Measurements from ENCODE around the gene ASS1. TPM values are rescaled to one million over a fixed set of nuclear protein-coding genes. Genes with fewer than 3 reads are reported as not detected.

The ASS1 gene
- polyA plus RNA-seq, 5 donors, result 12.2 to 33.2 (median 22.0) TPM

DNA sequence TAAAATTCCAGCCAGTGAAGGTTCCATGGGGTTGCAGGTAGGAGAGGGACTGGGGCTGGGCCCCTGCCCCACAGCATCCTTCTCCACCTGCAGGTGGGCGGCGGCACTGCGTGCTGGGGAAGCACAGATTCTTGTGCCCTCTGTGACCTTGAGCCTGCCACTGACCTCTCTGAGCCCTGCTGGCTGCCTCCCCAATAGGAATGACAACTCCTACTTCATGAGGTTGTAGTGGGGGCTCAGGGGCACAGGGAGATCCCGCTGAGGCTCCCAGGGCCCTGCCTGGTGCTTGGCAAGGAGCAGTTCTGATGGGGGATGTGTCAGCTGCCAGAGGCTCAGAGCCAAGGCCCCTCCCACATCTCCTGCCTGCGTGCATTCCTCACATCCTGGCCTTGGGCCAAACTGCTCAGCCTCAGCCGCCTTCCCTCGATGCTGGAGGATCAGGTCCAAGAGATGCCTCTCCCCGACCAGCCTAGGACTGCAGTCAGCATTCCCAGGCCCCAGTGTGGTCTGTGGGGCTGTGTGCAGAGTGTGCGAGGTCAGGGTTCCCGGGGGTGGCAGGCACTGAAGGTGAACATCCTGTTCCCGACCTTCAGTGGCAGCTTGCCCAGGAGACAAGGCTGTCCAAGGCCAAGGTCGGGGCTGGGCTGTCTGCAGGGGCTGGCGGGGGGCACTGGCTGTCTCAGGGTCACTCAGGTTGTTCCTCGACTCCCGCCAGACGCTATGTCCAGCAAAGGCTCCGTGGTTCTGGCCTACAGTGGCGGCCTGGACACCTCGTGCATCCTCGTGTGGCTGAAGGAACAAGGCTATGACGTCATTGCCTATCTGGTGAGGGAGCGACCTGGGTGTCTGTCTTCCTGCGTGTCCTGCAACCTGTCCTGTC, 7.0 kb downstream of the ASS1 start:
- peak; percentile 87 for DNase-seq

- DNase-seq, result no peak
These were observed 8.1 kb downstream of the ASS1 start for GRCh38 chr9:130452835-130453234.

DNA sequence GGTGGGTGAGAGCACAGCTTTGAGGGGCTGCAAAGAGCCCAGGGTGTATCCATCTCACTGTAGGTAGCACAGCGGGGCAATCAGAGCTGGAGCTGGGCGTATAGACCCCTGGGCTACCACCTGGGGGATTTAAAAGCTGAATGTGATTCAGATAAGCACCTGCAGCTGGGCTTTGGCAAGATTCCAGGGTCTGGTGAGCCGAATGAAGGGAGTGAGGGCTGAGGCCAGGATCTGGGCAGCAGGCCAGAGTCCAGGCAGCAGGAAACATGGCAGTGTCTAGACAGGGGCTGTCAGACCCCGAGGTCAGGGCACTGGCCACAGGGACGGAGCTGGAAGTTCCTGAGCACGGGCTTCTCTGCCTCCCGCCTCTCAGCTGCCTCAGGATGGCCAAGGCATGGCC, 8.7 kb downstream of the ASS1 start:
- peak; percentile 38 to 39 for DNase-seq

DNA sequence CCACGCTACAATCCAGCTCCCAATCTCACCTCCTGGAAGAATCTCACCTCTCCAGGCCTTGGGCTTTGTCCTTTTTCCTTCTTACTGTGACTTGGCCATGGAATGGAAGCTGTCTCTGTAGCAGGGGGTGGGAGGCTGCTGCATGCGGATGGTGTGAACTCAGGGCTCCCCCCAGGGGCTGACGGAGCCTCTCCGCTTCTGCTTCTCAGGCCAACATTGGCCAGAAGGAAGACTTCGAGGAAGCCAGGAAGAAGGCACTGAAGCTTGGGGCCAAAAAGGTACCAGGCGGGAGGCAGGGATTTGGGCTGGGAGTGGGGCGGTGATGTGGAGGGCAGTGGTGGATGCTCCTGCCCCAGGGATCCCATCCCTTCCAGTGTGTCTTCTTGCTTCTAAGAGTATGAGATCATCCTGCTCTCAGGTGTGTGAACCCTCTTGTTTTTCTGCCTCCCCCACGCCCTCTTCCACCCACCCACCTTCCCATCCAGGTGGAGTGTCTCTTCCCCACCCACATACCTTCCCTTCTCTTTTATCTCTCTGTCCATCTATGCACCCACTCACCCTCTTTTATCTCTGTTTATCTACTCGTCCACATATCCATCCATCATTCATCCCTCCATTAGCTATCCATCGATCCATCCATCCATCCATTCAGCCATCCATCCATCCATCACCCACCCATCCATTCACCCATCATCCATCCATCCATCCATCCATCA, 9.5 kb downstream of the ASS1 start:
- DNase-seq, result no peak

DNA sequence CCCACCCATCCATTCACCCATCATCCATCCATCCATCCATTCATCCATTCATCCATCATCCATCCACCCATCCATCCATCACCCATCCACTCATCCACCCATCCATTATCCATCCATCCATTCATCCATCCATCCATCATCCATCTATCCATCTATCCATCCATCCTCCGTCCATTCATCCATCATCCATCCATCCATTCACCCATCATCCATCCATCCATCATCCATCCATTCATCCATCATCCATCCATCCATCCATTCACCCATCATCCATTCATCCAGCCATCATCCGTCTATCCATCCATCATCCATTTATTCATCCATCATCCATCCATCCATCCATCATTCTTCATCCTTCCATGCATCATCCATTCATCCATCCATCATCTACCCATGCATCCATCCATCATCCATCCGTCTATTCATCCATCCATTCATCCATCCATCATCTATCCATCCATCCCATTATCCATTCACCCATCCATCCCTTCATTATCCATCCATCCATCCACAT, 10.1 kb downstream of the ASS1 start:
- DNase-seq, result no peak

- DNase-seq, result no peak
These were observed 13.5 kb downstream of the ASS1 start for GRCh38 chr9:130458027-130458803.

- DNase-seq, result no peak
These were observed 14.0 kb downstream of the ASS1 start for GRCh38 chr9:130458804-130459067.

- DNase-seq, result no peak
These were observed 14.4 kb downstream of the ASS1 start for GRCh38 chr9:130459151-130459550.

DNA sequence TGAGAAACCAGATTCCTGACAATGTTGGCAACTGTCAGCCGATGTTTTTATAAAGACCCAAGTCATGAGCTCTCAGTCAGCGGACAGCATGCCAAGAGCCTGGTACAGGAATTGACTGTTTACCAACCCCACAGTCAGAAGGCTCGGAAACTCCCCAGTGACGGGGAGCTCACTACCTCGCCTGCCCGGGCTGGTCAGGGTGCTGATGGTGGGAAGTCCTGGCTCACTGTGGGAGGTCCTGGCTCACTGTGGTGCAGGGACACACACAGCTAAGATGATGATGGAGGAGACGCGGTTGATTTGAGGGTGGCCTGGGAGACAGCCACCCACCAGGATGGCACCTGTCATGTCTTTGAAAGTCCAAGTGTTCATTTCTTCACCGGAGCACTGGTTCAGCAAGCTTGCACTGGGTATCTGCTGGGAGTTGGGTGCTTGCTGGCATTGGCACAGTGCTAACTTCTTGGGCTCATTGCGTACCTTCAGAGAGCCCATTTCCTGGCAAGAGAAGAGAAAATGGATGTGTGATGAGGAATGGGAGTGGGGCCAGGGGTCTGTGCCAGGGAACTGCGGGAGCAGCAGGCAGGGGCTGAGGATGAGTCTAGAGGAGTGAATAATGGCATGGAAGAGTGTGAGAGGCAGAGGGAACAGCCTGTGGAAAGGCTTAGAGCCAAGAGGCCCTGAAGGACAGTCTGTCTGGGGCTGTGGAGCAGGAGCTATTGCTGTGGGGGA, 15.3 kb downstream of the ASS1 start:
- DNase-seq, result no peak

DNA sequence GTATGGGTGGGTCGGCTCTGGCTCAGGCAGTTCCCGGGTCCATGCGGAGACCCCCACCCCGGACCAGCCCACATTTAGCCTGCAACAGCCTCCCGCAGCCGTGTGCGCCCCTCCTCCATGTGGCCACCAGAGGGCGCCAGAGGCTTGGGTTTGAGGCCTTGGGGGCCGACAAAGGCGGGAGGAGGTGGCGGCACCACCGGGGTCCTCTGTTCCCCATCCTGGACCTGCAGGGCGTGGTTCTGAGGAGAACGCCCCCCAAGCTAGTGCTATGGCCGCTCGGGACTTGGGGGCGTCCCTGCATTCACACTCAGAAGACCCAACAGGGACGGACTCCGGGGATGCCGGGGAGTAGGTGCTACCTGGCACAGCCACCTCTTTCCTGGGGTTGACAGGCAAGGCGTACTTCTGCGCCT, 16.5 kb downstream of the ASS1 start:
- peak in 1 of 2 donors; percentile 44 for DNase-seq

DNA sequence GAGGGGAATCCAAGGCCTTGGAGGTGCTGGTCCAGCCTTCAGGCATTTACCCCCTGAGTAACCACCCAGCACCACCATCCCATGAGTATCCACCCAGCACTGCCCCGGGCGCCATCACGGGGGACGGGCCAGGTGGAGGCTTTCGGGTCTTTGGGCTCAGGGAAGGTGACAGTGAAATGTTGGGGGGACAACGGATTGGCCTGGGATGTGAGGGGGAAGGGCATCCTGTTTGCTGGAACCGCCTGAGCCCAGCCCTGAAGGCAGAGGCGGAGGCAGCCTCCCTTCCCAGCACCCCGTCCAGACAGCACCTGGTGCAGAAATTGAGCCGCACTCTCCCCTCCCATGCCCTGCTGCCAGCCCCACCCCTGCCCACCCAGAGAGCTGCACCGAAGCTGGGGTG, 17.0 kb downstream of the ASS1 start:
- no peak for DNase-seq

DNA sequence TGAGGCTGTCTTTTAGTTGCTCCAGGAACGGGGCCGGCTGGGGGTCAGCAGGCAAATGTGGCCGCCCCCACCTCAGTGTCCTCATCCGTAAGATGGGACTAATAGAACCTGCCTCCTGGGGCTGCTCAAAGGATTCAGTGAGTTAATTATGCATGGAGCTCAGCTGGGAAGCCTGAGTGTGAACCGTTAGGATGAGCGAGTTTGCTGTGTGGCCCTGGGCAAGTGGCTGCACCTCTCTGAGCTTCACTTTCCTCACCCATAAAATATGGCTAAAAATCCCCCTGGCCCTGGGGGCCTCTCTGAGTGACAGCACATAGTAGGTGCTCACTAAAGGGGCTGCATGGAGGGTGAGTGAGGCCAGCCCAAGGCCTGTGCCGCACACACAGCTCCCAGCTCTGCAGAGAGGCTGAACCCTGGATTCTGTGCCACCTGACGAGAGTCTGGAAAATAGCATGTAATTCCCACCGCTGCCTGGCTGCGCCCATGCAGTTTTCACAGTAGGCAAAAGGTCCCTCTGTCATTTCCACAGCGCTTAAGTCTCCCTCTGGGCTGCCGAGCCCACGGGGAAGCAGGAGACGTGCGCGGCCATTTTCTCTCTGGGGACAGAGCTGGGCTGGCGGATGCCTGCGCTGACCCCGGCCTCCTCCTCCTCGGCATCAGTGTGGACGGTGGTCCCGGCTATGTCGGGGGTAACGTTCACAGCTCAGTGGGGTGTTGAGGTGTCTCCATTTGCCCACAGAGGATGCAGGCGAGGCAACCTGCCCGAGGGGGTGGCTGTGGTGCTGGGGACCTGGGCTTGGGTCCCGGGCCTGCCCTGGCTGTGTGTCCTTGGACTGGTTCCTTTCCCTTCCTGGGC, 18.2 kb downstream of the ASS1 start:
- no peak for DNase-seq

DNA sequence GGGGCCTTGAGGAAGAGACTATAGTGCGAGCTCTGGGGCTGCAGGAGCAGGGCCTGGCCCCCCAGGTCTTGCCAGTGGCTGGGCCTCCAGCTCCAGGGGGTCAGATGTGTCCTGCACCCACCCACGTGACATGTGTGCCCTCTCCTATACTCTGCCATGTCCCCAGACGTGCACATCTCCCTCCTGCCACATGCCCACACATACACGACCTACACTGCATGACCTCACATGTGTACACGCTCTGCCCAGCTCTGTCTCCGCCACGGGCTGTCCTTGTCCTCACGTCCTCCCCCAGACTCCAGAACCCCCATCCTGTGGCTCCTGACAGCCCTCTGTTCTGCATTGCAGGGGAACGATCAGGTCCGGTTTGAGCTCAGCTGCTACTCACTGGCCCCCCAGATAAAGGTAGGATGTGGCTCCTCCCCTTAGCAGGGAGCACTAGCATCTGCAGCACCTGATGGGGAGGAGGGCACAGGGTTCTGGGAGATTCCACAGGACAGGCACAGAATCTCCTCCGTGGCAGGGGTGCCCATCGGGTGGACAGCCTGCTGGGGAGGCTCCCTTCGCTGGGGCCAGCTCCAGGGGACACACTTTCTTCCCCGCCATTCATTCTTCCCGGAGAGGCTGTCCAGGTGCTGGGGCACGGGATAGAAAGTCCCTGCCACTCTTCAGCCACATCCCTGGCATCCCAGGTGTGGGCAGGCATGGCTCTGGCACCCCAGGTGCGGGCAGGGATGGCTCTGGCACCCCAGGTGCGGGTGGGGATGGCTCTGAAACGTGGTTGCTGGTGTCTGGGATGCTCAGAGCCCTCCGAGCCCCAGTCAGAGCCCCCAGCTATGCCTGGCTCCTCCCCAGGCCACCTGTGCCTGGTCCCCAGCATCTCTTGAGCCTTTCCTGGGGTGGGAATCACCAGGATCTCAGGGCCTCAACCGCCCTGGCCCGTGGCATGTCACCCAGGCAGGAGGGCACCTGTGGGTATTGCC, 19.3 kb downstream of the ASS1 start:
- DNase-seq, result no peak

DNA sequence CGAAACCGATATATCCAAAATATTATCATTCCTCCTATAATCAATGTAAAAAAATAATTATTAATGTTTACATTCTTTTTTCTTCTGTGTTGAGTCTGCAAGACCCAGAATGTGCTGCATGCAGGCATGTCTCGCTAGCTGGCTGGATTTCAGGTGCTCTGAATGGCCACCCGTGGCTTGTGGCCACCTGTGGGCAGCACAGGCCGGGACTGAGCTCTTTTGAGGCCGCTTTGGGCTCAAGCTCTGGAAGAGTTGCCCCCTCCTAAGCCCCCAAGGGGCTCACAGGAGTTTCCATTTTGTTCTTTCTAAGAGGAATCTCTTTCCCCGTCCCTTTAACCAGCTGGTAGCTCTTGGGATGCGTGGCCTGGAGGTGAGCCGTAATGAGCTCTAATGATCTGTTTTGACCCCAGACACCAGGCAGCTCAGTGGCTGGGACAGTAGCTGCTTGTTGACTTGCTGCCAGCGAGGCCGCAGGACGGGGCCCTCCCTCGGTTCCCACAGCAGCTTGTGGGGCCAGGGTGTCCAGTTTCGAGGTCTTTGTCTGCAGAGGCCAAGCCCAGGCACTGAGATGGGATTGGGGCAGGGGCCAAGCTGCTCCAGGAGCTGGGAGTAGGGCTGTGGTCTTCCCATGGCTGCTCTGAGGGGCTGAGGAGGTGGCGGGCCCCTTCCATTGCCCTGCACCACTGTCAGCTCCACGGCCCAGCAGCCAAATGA, 20.8 kb downstream of the ASS1 start:
- no peak for DNase-seq

- DNase-seq, result no peak
These were observed 21.9 kb downstream of the ASS1 start for GRCh38 chr9:130466537-130467217.

GRCh38 chr9:130467316-130467715, 22.6 kb downstream of the ASS1 start:
- no peak for DNase-seq

- no peak for DNase-seq
These were observed 23.8 kb downstream of the ASS1 start for GRCh38 chr9:130468566-130468965.

GRCh38 chr9:130470269-130470668, 25.5 kb downstream of the ASS1 start:
- DNase-seq, result no peak
